Testis (tissue), 3 donors: Measurements from ENCODE around the gene OR10S1. TPM values are rescaled to one million over a fixed set of nuclear protein-coding genes. Genes with fewer than 3 reads are reported as not detected.
A peak's percentile ranks its signal among the peaks of the same experiment; 100 is the strongest.

Experiments
- DNase-seq: peaks from one replicate; pipeline ENCODE4 v3.0.0-alpha.2; 2019
- H3K27ac ChIP-seq, 2 donors: fragments of 200-600 bp; sonication (generic); one replicate each; pipeline ENCODE4 v1.5.1; 2019
- H3K27me3 ChIP-seq: fragments of 200-600 bp; sonication (generic); one replicate; pipeline ENCODE4 v1.5.1; 2019
- H3K36me3 ChIP-seq: fragments of 200-600 bp; sonication (generic); one replicate; pipeline ENCODE4 v1.5.1; 2017; ENCODE audit warnings: low read depth; ENCODE audit errors: missing control alignments
- H3K4me1 ChIP-seq: fragments of 200-600 bp; sonication (generic); one replicate; pipeline ENCODE4 v1.5.1; 2019
- H3K4me3 ChIP-seq, 2 donors: fragments of 200-600 bp; sonication (generic); one replicate each; pipeline ENCODE4 v1.5.1; 2017 to 2019
- H3K9me3 ChIP-seq: fragments of 200-600 bp; sonication (generic); one replicate; pipeline ENCODE4 v1.5.1; 2017
- CTCF ChIP-seq, 3 experiments: fragments of 450-650 bp in 2 of 3; fragments of 200-600 bp in 1 of 3; sonication (generic) in 1 of 3; IDR thresholded peaks; one replicate each; pipeline ENCODE4 v1.5.1; 2016 to 2019; ENCODE audit warnings: antibody characterized with exemption in 3 of 3, mild to moderate bottlenecking in 2 of 3, moderate library complexity in 1 of 3
- POLR2A ChIP-seq: fragments of 450-650 bp; IDR thresholded peaks from one replicate; pipeline ENCODE4 v1.6.1; 2017; ENCODE audit warnings: antibody characterized with exemption, mild to moderate bottlenecking, moderate library complexity
- WGBS, 2 donors: methylation state at CpG; one replicate each; pipeline ENCODE4 v1.1.5; 2018; 5-methylcytosine and 5-hydroxymethylcytosine counted together
- intact Hi-C: fragments of 100-400 bp; cut with DNase I; formaldehyde crosslinking; loops from one replicate; pipeline ENCODE4 v1.15.1; 2023; ENCODE audit warnings: low total_unique reads
- polyA plus RNA-seq: library from polyadenylated mRNA; stranded (reverse); fragments of 350-450 nt; fragmentation: Illumina TruSeq; extraction: RNeasy Lipid Tissue Mini Kit (QIAGEN cat#74804); gene quantifications from one replicate; pipeline ENCODE4 v1.2.3, GENCODE V29; 2014; ENCODE audit warnings: low read depth, low replicate concordance; ENCODE audit not compliant: insufficient read depth
- total RNA-seq, 2 donors: library from RNA; depleted of rRNA; stranded (reverse); fragments of >200 nt; gene quantifications; one replicate each; pipeline ENCODE4 v1.2.3, GENCODE V29; 2016

The OR10S1 gene
- total and polyA plus RNA-seq, 3 donors from 2014 or later, result not detected

- intact Hi-C loops, result no loop called here
- peak within 1 kb of the TSS in 1 of 2 donors; percentile 48 for H3K27ac ChIP-seq
- no peak within 1 kb of the TSS for H3K4me3 ChIP-seq
- H3K27me3 ChIP-seq, result no peaks in the 10 kb centered on the region
- H3K4me1 ChIP-seq, result peaks cover 7% of the 10 kb centered on the region
- no peaks in the 10 kb centered on the region for H3K9me3 ChIP-seq
- WGBS, 2 donors, result 78 to 83% methylated on average over 3 of the region's 3 CpGs
- no peak for TF ChIP-seq CTCF (IDR thresholded peaks at IDR 0.05)
- no peak for TF ChIP-seq POLR2A
- H3K36me3 ChIP-seq, result no peaks in the 10 kb centered on the region
- no peak for DNase-seq
Measured at GRCh38 chr11:123943738-123944137, 33.8 kb downstream of the OR10S1 start, which contains the start of gene OR6T1. Gene OR6T1 (minus strand): TSS chr11:123943838. CDS start chr11:123943838, 0 bp downstream.

- Histone ChIP-seq H3K27me3 (no peaks in the 10 kb centered on the region), H3K36me3 (no peaks in the 10 kb centered on the region), H3K9me3 (no peaks in the 10 kb centered on the region), H3K4me3 (no peak overlapping the region), H3K4me1 (peaks cover 7% of the 10 kb centered on the region), H3K27ac (no peak overlapping the region)
- WGBS, 2 donors, result 85 to 95% methylated on average over 4 of the region's 4 CpGs
- DNase-seq, result no peak
- TF ChIP-seq CTCF (IDR thresholded peaks at IDR 0.05), result no peak
- no peak for TF ChIP-seq POLR2A
- intact Hi-C loops, result no loop called here
Measured at GRCh38 chr11:123942413-123942812, 35.2 kb downstream of the OR10S1 start.

GRCh38 chr11:123939317-123939716 lies 38.3 kb downstream of the OR10S1 start, which contains the start of gene OR4D5:
Gene OR4D5 (plus strand): TSS chr11:123939617. CDS start chr11:123939617, 0 bp downstream.
- Histone ChIP-seq H3K4me1 (no peaks in the 10 kb centered on the region), H3K27me3 (no peaks in the 10 kb centered on the region), H3K36me3 (no peaks in the 10 kb centered on the region), H3K27ac (peak within 1 kb of the TSS in 1 of 2 donors; percentile 41), H3K4me3 (no peak within 1 kb of the TSS), H3K9me3 (no peaks in the 10 kb centered on the region)
- intact Hi-C loops, result no loop called here
- WGBS, 2 donors, result 85 to 89% methylated on average over 1 of the region's 1 CpG
- no peak for DNase-seq
- no peak for TF ChIP-seq POLR2A
- no peak for TF ChIP-seq CTCF (IDR thresholded peaks at IDR 0.05)

Other genes with a start within 250 kb of the OR10S1 start
- gene ZNF202, start 236.1 kb downstream of the OR10S1 start, total RNA-seq, result 10 to 100 TPM; 24.4 to 25.5 TPM
- gene ZNF202, start 236.1 kb downstream of the OR10S1 start, polyA plus RNA-seq, result 30.7 TPM
- gene OR6X1, start 223.3 kb downstream of the OR10S1 start, total RNA-seq, result not detected
- gene OR6X1, start 223.3 kb downstream of the OR10S1 start, polyA plus RNA-seq, result not detected
- not detected for gene OR6M1, start 171.4 kb downstream of the OR10S1 start, total RNA-seq
- gene OR6M1, start 171.4 kb downstream of the OR10S1 start, polyA plus RNA-seq, result not detected
- gene TMEM225, start 92.1 kb downstream of the OR10S1 start, total RNA-seq, result 1 to 10 TPM; 6.1 to 10.0 TPM
- gene TMEM225, start 92.1 kb downstream of the OR10S1 start, polyA plus RNA-seq, result 49.1 TPM
- 10 to 100 TPM in 1 of 2 donors, 1 to 10 TPM in 1; 5.6 to 11.7 TPM for gene OR8D4, start 75.6 kb downstream of the OR10S1 start, total RNA-seq
- gene OR8D4, start 75.6 kb downstream of the OR10S1 start, polyA plus RNA-seq, result not detected
- 1 to 10 TPM; 4.0 to 5.5 TPM for gene OR4D5, start 38.2 kb downstream of the OR10S1 start, total RNA-seq
- gene OR4D5, start 38.2 kb downstream of the OR10S1 start, polyA plus RNA-seq, result not detected
- not detected for gene OR6T1, start 33.9 kb downstream of the OR10S1 start, total RNA-seq
- 0.71 TPM for gene OR6T1, start 33.9 kb downstream of the OR10S1 start, polyA plus RNA-seq
- not detected for gene OR10G6, start 17.4 kb upstream of the OR10S1 start, total RNA-seq
- gene OR10G6, start 17.4 kb upstream of the OR10S1 start, polyA plus RNA-seq, result not detected
- gene OR10G4, start 35.2 kb upstream of the OR10S1 start, total RNA-seq, result 1 to 10 TPM; 4.1 to 4.6 TPM
- gene OR10G4, start 35.2 kb upstream of the OR10S1 start, polyA plus RNA-seq, result 0.15 TPM
- 1 to 10 TPM; 1.9 to 2.4 TPM for gene OR10G9, start 45.2 kb upstream of the OR10S1 start, total RNA-seq
- not detected for gene OR10G9, start 45.2 kb upstream of the OR10S1 start, polyA plus RNA-seq
- 1 to 10 TPM; 1.7 to 5.8 TPM for gene OR10G8, start 49.0 kb upstream of the OR10S1 start, total RNA-seq
- gene OR10G8, start 49.0 kb upstream of the OR10S1 start, polyA plus RNA-seq, result not detected
- gene OR10G7, start 63.5 kb upstream of the OR10S1 start, total RNA-seq, result not detected
- gene OR10G7, start 63.5 kb upstream of the OR10S1 start, polyA plus RNA-seq, result not detected
- gene VWA5A, start 137.7 kb upstream of the OR10S1 start, total RNA-seq, result 10 to 100 TPM; 26.6 to 31.3 TPM
- gene VWA5A, start 137.7 kb upstream of the OR10S1 start, polyA plus RNA-seq, result 28.3 TPM
- 1 to 10 TPM; 1.5 to 1.6 TPM for gene OR10D3, start 205.6 kb upstream of the OR10S1 start, total RNA-seq
- gene OR10D3, start 205.6 kb upstream of the OR10S1 start, polyA plus RNA-seq, result not detected